GM18517 (cell line): Measurements from ENCODE around the gene DYNLT1.
A peak's percentile ranks its signal among the peaks of the same experiment; 100 is the strongest.
"Not testable (repeated sequence)": the region's sequence is repeated elsewhere in the genome, so short reads cannot be mapped to it uniquely, and the experiment has no call there.

Experiments
- ATAC-seq: cut with Tn5 transposase; IDR thresholded peaks from one replicate; pipeline ENCODE4 v1.9.1; 2021; ENCODE audit warnings: mild to moderate bottlenecking, moderate library complexity; ENCODE audit not compliant: unreplicated experiment

DYNLT1 gene

DNA sequence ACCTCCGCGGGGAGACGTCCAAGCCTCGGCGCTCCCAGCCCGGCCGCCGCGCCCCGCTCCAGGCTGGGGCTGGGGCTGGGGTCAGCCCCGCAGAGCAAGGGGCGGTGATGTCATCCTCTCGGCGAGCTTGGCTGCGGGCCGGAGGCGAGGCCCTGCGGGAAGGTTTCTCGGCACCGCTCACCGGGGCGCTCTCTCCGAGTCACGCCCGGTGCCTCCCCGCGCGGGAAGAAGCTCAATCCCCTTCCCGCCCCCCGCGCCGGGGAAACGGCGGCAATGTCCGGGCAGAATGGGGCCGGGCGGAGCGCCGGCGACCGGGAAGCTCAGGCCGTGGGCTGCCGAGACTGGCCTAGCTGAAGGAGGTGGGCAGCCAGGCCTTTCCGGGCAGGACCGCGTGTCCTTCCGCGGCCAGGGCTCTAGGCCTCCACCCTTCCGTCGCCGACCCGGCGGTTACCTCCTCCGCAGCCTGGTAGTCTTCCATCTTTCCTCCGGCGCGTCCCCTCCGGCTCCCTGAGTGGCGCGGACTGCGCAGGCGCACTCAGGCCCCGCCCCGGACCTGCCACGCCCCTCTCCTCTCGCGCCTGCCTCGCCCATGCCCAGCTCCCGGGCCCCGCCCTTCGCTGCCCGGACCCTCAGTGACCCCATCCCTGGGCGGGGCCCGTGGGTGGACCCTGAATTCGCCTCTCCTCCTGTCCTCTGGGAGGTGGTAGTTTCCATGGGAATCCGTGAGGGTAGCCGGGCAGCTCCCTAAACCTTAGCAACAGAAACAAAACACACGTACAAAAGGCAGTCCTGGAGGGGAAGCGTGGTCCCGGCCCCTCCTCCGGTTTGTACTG is at the start of gene DYNLT1:
TSS of gene DYNLT1 (minus strand) at position 513 of the 833 bp plus-strand sequence. CDS start at position 478, 35 bp downstream.
- ATAC-seq: peak; percentile 56

DNA sequence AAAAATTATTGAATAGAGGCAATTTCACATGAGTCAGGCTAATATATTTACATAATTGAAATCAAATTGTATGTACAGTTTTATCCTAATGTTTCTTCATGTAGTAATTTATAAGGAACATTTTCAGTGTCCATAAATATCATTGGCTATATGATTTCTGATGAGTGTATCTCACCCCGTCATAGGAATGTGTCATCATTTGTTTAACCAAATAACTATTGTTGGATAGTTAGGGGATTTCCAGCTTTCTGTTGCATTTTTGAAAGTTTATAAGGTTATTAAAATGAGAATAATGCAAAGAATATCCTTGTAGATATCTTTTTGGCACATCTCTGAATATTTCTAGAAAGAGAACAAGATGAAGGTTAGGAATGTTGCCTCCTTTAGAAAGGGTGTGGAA is 44.3 kb upstream of the DYNLT1 start:
- no peak for ATAC-seq

DNA sequence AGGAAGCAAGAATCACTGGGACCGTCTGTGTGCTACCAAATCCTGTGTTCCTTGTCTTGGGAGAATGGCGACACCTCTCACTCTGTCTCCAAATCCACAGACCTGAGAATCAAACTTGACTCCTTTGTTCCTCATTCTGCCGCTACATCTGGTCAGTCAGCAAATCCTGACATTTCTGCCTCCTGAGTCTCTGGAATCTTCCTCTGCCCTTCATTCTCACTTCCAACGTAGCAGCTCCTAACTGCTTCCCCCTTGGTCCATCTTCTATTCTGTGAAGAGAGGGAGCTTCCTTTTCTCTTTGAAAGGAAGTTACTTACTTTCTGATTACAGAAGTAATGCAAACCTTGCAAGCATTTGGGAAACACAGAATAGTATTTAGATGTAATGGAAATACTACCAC is 43.0 kb upstream of the DYNLT1 start:
- no peak for ATAC-seq

DNA sequence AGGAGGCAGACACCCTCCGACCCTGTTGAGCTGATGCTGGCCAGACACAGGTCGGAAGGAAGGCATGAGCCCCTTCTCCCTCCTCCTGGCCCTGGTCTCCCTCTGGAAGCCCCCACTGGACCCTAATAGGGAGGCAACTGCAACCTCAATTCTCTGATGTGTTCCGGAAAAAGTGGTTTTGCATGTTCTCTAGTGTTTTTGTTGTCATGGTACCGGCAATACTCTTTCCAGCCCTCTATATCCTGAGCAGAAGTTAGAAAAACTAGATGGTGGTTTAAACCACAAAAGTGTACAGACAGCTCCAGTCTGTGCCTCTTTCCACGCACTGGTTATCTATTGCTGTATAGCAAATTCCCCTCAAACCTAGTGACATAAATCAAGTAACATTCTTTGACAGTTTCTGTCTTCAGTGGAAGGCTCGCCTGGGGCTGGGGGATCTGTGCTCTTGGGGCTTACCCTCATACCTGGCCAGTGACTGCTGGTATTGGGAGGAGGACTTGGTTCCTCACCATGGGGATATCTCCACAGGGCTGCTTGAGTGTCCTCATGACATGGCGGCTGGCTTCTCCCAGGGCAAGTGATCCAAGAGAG is 42.3 kb upstream of the DYNLT1 start:
- ATAC-seq: peak; percentile 56

DNA sequence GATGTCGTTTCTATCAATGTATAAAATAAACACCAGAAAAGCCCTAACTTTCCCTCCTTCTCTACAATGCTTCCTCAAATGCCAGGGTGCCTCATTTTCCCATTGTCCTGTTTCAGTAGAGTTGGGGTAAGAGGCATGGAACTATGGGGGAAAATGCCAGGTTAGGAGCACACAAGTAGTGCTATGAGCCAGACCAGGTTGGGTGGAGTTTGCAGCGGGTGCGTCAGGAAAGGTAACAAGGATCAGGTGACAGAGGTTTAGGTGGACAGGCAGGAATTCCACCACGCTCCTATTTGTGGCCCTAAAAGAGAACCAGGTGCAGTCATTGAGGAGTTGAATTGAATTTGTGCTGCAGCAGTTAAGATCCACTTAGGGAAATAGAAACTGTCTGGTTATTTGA is 41.8 kb upstream of the DYNLT1 start:
- ATAC-seq: no peak

DNA sequence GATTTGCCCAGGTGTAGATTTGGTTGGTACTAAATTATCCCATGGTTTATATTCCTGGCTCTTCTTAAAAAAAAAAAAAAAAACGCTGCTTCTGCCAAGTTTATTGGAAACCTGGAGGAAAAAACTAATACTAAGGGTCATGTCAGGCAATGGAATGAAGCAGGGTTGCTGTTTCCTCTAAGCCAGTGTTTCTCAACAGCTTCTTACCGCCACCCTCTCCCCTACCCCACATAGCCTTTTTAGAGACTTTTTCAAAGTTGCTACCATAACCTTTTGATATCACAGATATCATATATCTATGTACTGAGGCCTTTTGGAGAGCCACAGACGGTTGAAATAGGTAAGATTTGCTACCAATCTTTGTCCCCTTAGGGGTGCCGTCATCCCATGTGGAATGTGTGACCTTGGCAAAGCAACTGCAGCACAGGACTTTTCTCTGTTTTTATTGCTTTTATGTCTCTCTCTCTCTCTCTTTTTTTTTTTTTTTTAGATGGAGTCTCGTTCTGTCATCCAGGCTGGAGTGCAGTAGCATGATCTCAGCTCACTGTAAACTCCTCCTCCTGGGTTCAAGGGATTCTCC is 40.3 kb upstream of the DYNLT1 start:
- no peak for ATAC-seq

DNA sequence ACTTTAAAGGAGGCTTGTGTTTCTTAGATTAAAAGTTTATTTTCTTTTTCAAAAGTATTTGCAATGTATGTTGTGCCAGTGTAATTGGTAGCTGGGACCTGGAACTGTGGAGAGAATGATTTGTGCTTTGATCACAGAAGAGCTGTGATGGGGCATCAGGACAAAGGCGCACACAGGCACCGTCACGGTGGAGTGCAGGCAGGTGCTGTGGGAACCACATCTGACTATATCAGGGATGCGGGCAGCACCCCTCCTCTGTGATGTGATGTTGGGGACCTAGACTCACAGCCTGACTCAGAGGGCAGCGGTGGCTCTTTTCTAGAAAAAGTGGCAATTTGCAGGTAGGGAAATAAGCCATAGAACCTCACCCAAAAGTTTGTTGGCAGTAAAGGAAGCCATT is 39.8 kb upstream of the DYNLT1 start:
- no peak for ATAC-seq

- ATAC-seq: no peak
Observed at GRCh38 chr6:158680481-158680880, 35.9 kb upstream of the DYNLT1 start.

DNA sequence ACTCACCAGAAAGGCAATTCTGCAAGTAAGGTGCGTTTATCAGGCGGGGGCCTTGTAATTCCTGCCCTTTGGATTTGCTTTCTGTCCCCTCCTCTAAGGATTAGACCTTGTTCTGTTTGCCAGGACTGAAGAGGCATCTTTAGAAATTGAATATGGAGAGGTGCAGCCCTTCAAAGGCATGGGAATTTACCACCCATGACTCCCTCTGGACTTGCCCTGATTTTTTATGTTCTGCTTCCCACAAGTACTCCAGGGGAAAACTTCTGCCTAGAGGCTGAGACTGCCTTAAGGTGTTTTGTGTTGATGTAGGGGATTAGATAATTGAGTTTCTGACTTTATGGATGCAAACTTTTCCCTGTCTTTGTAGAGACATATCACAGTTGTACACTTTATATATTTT is 35.5 kb upstream of the DYNLT1 start:
- ATAC-seq: no peak

GRCh38 chr6:158677906-158678578 is 33.5 kb upstream of the DYNLT1 start:
- no peak for ATAC-seq

GRCh38 chr6:158677094-158677493 is 32.6 kb upstream of the DYNLT1 start:
- ATAC-seq: not testable (repeated sequence)

GRCh38 chr6:158674342-158675131 is 30.0 kb upstream of the DYNLT1 start:
- ATAC-seq: no peak

DNA sequence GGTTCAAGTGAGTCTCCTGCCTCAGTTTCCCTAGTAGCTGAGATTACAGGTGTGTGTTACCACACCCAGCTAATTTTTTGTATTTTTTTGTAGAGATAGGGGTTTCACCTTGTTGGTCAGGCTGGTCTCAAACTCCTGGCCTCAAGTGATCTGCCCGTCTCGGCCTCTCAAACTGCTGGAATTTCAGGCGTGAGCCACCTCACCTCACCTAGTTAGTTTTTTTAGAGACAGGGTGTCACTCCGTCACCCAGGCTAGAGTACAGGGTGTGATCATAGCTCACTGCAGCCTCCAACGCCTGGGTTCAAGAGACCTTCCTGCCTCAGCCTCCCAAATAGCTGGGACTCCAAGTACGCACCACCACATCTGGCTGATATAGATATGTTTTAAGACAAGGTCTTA is 28.2 kb upstream of the DYNLT1 start:
- ATAC-seq: no peak

DNA sequence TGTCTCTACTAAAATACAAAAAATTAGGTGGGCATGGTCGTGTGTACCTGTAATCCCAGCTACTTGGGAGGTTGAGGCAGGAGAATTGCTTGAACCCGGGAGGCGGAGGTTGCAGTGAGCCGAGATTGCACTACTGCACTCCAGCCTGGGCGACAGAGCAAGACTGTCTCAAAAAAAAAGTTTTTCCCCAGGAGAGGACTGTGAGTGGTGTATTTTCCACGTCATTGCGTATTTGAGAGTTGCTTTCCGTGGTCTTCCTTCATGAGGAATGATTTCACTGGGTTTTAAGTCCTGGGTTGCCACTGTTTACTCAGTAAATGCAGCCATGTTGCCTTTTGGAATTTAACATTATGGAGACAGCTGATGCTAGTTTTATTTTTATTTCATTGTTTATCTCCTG is 27.6 kb upstream of the DYNLT1 start:
- not testable (repeated sequence) for ATAC-seq

GRCh38 chr6:158669145-158670035 is 24.8 kb upstream of the DYNLT1 start:
- no peak for ATAC-seq

GRCh38 chr6:158668707-158669103 is 24.2 kb upstream of the DYNLT1 start:
- ATAC-seq: no peak

DNA sequence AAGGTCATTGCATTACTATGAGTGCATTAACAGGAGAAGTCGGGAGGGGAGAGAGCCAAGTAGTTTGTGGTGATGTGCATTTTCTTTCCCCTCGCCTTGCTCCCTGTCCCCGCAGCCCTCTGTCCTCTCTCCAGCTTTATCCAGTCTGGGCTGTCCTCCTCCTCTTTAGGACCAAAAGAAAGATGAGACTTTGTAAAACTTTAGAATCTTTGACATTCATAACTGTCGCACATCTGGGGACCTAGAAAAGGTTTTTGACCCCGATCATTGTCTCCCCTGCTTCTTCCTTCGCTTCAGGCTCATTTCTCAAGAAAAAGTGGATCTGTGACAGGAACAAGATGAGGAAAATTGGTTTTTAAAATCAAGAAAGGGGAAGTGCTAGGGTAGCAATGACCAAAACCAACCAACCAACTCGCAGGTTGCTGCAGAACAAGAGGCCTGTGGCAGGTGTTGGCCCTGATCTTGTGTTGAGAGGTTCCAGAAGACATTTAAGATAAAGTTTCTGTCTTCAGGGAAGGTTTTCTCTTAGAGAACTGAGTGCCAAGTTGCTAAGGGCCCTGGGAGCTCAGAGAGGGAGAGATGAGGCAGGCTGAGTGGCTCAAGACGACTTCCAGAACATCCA is 22.9 kb upstream of the DYNLT1 start:
- ATAC-seq: no peak

DNA sequence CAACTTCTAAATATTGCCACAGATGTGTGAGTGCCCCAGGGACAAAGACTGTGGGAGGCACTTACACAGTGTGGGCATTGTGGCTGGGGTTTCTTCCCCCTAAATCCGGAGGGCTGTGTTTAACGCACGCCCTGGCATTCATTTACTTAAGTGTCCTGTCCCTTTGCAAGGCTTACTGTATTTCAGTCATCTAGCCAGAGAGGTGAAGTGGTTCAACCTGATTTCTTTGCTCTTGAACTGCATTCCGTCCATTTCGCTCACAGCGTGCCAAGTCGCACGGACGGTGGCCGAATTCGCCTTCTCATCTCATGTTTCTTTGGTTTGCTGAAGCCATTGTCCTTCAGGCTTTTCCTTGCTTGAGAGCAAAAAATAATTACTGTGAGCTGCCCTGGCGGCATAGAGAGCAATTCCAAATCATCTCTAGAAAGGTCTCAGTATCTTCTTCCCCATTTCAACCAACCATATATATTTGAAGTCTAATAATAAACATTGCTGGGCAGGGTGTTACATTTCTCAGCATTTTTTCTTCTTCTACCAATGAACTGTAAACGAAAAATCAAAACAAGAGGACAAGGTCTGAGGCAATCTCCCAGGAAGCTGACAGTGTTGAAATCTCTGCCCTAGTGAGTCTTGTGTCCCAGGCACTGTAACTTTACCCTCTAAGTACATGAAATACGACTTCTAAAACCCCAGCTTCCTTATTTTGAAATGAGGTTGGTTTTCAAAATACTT is 22.3 kb upstream of the DYNLT1 start:
- no peak for ATAC-seq

DNA sequence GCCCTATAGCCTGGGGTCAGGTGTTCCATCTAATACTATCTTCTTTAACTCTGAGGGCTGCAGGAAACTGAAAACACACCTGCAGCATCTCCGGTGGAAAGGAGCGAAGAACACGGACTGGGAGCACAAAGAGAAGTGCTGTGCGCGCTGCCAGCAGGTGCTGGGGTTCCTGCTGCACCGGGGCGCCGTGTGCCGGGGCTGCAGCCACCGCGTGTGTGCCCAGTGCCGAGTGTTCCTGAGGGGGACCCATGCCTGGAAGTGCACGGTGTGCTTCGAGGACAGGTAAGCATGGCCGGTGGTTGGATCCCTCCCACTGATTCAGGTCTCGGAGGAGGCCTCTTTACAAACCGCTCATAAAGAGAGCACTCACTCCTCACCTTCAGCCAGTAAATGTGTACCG is 20.8 kb upstream of the DYNLT1 start:
- ATAC-seq: no peak
